NCI-H2171 treated with DMSO at 0.1 percent for 48 hours (cell line): Measurements from ENCODE around the gene GGACT.
A peak's percentile ranks its signal among the peaks of the same experiment; 100 is the strongest.
"Not testable (repeated sequence)": the region's sequence is repeated elsewhere in the genome, so short reads cannot be mapped to it uniquely, and the experiment has no call there.

Source experiments
- DNase-seq: peaks from one replicate; lab custom pipeline; 2025; lab: John Stamatoyannopoulos, UW

The GGACT gene

DNA sequence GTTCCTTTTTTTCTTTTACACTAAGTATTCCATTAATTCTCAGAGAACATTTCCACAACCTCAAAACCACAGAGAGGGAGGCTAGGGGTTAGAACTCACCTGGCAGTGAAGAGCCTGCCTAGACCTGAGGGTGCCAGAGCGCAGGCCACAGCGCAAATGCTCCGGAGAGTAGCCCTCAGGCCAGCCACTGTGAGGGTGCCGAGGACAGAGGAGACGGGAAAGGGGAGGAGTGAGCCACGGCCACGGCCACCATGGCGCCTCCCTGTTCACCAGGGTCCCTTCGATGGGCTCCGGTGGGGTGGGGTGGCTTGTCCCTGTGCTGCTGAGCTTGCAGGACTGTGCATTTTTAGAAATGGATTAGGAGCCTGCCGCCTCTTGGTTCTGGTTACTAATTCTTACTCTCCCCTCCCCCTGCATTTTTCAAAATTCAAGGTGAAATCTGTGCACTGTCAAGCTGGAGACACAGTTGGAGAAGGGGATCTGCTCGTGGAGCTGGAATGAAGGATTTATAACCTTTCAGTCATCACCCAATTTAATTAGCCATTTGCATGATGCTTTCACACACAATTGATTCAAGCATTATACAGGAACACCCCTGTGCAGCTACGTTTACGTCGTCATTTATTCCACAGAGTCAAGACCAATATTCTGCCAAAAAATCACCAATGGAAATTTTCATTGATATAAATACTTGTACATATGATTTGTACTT is 58.8 kb downstream of the GGACT start:
- DNase-seq: no peak

DNA sequence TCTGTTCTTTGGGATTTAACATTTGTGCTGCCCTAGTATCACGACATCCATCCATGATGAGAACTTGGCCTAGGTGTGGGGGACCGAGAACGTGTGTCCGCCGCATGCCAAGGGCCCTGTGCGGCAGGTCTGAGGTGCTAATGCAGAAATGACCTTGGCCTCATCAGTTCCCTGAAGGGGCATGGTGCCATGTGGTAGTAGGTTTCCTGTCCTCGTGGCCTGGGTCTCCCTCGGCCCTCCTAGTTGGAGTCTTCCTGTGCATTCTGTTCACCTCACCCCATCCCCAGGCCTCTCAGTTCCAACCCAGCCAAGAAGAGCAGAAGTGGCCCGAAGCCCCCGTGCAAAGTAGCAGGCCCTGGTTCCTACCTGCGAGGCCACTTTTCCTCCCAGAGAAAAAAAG is 59.8 kb downstream of the GGACT start:
- DNase-seq: no peak

DNA sequence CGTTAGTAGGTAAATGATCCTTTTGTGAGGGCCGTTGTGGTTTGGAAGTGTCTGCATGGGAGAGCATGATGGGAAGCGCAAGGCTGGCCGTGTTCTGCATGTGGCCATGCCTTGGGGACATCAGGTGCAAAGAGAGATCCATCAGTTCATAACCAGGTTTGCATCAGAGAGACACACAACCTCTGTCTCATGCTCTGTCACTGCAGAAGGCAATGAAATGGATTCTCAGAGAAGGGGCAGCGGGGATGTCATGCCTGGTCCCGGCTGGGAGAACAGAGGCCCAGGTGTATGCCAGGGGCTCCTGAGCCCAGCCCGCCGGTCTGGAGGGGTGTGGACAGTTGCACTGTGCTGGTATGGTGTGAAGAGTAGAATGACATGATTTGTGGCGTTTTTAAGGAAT is 60.2 kb downstream of the GGACT start:
- DNase-seq: no peak

DNA sequence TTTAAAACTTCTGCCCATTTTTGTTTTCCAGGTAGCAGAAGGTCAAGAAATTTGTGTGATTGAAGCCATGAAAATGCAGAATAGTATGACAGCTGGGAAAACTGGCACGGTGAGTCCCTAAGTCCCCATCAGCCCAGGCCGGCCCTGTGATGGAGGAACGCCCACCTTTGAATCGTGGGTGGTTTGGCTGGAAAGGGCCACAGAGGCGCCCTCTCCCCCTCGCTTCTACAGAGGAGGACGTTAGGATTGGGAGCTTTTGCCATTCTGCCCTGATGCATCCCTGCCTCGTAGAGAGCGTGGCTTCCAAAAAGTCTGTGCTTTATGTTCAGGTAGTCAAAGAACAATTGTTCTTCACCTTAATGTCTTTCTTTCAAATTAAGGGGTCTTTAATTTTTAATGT is 60.9 kb downstream of the GGACT start:
- no peak for DNase-seq

DNA sequence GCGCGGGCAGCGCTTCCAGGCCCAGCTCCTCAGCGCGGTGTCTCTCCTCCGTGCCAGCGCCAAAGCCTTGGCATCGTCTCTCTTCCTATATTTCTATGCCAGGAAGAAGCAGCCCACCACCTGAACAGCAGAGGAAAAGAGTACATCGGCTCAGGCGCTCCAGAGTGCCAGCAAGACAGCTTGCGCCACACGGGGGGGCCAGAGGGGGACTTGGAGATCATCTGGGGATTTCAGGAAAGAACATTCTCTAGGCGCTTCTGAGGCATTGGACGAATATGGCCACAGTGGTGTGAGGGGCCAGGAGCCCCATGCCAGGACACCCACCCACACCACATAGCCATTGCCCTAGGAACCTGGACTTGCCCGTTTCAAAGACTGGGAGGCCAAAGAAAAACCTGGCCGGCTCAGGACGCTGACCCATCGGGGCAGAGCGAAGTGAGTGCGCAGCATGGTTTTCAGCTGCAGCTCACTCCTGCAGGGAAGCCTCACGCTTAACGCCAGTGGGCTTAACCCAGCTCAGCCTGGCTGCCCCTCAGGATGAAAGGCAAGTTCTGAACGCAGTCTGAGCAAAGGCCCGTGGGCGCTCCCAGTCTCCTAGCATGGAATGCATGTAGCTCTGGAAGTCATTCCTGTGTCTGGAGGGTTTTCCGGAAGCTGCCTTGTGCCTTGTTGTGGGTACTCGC is 62.1 kb downstream of the GGACT start:
- DNase-seq: peak; percentile 13

DNA sequence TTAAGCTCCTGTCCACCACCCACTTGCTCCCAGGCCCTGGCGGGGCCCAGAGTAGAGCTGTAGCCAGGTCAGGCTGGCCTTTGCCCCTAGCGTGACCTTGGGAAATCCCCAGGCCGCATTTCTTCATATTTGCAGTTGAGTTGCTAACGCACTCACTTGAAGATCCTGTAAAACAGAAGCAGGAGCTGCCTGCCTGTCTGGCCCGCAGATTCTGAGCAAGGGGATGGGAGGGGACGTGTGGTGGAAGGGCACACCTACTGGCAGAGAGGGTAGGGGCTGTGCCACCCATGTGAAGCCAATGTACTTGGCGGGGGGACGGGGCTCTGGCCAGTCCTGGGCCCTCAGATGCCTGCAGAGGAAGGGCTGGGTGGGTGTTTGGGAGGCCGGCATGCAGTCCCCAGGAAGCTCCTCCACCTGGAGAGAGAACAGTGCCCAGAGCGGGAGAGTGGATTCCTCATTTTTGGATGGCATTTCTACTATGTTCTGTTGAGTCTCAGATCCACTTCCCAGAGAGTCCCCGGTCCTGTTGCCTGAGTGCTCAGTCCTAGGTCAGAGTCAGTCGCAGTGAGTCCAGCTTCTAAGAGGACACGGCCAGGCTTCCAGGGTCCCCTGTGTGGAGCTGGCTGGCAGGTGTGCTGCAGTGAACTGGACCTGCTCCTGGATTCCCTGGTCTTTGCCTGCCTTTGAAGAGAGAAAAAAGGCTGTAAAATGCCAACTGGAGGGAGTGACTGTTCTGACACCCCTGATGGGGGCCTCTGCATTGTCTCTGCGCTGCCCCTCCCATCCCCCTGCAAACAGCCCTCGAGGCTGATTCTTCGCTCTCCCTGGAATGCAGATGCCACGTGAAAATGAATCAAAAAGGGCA is 62.9 kb downstream of the GGACT start:
- no peak for DNase-seq

DNA sequence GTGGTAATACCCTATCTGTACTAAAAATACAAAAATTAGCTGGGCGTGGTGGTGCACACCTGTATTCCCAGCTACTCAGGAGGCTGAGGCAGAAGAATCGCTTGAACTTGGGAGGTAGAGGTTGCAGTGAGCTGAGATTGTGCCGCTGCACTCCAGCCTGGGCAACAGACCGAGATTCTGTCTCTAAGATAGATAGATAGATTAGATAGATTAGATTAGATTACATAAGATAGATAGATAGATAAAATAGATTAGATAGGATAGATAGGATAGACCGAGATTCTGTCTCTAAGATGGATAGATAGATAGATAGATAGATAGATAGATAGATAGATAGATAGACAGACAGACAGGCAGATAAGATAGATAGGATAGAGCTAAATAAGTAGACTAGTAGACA is 63.9 kb downstream of the GGACT start:
- not testable (repeated sequence) for DNase-seq

DNA sequence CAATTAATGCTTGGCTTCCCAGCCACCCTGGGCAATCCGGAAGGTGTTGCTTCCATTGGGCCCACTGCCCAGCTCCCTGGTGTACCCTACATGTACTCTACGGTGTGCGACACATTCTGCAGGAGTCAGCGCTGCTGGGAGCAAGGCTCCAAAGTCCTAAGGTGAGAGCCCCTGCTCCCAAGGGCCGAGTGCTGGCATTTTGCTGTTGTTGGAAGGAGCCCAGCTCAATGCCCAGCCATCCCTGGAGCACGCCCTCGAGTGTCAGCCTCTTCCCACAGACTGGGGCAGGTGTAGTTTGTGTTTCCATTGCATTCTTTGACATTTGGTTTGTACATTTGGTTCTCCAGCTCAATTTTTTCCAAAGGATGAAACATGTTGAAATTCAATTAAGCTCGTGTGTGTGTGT is 64.6 kb downstream of the GGACT start:
- no peak for DNase-seq

DNA sequence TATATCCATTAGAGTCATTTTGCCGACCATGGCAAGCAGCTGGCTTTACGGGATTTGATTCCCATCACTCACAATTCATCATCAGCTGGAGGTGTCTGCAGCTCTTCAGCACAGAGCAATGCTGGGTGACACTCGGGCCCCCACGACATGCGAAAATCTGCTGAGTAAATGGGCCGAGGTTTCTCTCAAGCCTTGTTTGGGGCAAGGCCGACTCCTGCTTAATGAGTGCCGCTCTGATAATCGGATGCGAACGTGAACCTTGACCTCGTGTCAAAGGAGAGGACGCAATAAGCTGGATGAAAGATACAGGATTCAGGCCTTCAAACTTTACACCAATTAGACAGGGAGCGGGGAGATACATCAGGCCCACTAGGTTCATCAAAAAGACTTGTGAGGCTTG is 65.2 kb downstream of the GGACT start:
- DNase-seq: peak; percentile 46

DNA sequence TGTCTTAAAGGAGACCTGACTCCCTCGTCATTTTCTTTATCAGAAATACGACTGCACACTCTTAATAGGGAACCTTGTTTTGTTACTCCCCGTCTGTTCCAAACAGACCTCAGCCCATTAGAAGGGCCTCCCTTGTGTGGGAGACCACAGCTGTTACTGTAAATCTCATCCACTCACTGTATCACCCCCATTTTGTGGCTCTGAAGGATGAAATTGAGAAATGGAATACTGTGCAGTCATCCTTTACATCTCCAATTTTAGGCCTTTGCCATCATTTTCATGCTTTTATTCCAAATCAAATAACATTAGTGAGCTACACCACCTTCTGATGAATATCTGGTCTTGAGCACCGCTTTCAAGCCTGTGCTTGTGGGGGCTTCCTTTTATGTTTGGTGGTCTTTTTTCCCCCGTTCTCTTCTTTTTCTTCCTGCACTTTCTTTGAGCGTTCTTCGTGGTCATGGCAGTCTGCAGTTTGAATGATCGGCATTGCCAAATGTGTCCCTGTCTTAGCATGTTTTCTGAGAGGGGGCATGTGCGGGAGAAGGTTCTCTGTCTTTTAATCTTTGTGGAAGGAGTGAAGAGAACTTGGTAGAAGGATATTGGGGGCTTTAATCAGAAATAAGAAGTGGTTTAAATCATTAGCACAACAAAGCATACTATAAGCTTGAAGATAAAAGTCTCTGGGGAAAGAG is 65.8 kb downstream of the GGACT start:
- DNase-seq: peak; percentile 94

DNA sequence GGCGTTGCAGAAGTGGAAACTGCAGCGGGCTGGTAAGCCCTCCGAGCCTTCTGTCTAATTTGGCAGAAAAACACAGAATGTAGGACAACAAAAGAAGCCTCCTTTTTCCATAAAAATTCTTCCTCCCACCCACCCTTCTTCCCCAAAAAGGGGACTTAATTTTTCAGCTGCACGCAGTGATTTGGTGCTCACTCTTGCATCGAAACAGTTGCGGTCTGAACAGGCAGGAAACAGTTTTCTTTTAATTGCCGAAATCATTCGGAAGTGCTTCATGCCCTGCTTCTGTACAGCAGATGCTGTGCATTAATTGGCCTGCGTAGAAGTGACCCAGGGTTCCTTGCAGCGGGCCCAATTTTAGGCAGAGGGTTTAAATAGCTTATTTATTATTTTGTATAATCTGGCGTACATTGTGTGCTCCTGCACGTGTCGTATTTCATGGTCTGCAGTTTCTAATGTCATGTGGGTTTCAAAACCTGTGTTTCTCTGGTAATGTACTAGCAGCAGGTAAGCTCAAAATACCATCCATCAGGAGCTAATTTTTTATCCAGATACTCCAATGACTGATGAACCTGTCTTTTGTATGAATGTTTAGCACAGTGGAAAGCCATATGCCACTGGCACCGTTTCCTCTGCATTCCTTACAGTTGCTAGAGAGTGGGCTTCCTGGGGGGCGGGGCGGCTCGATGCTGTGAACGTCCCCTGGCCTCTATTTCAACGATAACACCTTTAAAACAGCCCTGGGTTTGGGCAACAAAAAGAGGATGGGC is 66.6 kb downstream of the GGACT start:
- DNase-seq: peak; percentile 98

DNA sequence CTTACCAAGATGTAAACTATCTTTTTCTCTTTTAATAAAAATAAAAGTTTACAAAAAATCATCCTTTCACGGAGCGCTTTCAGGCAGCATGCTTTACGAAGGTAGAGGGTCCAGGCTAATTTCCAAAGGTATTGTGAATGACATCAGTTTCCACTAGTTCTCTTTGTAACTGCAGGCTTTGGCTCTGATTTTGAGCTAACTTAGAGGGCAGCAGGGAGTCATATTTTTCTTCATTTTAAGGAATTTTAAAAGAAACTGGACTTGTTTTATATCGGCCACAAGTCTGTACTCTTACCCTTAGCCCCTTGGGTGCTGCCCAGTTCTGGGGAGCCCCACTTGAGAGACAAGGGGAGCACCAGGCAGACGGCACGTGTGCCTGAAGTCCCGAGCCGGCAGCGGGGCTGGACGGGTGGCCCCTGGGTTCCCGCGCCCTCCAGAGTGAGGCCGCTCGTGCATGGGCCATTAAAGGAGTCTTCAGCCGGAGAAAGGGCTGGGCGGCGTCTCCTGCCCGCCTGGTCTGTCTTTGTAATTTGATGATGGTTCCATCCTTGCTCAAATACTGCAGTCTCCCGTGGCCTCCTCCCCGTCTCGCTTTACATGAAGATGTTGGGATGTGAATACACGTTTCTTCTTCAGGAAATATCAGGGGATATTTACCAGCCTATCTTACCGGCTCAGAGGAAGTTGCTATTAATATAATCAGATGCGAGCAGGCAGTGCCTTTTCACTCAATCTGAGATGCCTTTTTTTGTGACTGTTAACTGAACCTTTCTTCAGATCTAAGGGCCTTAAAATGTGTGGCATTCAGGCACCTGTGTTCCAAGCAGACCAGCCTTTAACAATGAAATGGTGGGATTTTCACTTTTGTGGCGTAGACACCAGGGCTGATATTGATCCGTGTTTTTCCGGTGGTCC is 67.4 kb downstream of the GGACT start:
- peak; percentile 64 for DNase-seq

DNA sequence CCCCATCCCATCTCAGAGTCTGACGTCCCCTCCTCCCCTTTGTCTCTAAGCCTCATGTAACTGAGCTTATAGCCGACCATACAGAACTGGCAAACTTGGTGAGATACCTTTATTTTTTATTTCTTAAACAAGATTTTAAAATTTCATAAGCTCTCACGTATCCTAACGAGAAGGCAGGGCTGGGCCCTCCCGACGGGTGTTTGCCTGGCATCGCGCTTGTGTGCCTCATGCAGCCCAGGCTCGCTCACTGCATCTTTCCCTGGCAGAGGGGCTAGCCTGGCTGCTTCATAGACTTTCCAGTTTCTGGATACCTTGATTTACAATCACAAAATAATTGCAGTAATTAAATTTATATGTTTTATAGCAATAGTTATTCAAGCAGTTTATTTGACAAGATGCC is 69.0 kb downstream of the GGACT start:
- DNase-seq: no peak

DNA sequence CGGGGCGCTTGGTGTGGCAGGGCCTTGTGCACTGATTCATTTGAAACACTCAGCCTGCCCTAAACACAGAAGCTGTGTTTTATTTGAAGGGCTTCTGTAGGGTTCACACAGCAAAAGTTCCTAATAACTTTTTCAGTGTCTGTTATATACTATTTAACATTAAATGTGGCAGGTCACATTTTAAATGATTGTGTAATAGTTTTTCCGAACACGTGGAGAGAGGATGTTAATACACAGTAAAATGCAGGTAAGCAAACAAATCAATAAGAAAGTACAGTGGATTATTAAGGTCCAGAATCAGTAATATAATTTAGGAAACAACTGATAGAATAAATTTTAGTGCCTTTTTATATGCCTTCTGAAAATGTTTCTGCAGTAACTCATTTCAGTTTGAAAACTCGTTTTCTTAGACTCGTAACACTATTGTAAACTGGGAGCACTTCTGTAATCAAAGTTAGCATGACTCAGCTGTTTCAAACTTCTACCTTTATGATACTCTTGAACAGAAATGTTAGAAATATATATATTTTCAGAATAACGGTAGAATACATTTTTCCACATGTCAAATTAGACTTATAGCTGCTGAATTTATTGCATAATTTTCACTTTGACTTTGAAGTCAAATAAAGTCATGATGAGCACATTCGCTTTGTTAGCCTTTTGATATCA is 70.1 kb downstream of the GGACT start:
- DNase-seq: no peak

DNA sequence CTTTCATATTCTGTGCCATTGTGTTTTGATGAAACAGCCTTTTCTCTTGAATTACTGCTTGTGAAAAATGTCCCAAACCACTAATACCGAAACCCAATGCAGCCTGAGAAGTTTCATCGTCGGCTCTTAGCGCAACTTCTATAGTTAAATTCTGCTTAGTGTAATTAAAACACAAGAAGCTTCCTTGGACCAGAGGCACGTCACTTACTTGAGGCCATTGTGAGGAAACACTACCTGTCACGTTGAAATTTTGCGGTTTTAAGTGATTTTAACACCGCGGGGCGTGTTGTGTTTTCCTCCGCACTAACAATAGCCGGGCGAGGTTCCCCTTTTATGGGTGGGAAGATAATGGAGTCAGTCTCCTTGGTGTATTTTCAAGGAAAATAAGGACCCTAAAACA is 70.9 kb downstream of the GGACT start:
- DNase-seq: no peak

DNA sequence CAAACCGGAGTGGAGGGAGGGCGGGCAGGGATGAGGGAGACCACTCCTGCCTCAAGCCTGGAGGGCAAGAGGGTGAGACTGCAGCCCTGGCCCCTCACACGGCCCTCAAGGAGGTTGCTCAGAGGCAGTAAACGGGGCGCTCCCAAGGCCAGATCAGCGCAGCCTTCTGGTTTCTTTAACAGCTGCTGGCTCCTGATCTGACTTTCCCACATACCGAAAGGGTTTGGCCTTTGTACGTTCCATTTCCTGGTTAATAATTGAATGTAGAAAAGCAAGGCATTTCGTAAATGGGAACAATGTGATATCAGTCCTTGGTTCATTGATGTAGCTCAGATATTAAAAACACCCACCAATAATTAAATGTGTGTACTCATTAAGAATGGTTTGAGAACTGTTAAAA is 71.5 kb downstream of the GGACT start:
- DNase-seq: no peak

DNA sequence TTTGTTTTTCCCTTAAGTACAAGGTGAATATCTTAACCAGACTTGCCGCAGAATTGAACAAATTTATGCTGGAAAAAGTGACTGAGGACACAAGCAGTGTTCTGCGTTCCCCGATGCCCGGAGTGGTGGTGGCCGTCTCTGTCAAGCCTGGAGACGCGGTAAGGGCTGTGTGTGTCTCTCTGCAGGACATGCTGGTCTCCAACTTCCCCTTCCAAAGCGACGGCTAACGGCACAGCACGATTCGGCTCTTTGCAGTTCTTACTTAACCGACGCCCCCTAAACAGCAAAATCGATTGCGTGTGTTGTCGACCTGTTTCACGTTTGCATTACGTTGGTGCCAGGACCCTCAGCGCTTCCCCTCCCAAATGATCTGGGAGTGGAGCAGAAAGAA is 73.2 kb downstream of the GGACT start:
- no peak for DNase-seq

DNA sequence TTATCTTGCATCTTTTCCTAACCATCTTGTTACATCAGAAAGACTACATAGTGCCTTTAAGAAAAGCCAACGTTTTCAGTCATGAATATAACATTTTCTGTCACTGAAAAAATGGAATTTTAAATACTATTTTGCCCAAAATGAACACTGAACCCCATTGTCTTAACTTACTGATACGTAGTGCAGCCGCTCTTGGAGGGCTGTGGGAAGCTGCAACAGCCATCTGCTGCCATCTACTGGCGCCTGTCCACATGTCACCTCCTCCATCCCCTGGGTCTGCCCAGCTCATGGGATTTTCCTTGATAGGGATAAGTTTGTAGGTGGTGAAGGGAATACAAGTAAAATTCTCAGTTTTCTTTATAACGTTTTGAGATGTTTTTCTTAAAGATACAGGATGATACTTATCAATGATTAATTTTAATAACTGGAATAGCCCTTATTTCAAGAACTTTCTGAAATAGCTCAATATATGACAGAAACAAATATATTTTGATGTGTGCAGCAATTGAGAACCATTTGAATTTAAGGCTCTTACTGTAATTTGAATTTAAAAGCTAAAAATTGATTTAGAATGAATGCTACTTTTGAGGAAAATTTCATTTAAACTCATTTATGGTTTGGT is 73.7 kb downstream of the GGACT start:
- DNase-seq: peak; percentile 90

DNA sequence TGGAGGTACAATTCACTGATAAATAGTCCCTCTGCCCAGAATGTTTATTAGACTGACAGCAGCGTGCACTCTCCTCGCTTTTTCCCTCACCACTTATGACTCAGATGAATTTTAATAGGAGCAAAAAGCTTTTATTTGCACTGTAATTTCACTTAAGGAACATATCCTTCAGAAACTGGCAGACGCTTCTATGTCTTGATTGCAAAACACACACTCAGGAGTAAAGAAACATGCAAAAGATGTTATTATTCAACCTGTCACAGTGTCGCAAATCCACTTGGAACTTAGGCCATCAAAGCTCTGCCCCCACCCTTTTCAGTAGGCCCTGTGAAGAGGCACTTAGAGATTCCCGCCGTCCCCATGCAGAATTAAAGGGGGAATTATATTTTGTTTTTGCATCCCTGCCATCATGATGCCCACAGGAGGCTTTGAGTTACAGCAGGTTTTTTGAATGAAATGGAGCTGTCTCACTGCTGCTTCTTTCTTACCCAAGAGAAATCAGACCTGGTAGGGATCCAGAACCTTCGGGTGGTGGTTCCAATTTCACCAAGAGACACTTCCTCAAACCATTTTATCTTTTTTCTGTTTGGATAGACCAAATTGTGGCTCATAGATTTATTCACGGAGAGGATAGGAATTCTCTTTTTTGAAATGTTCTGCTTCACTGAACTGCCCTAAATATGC is 74.5 kb downstream of the GGACT start:
- DNase-seq: no peak
